GM19463 (cell line): ENCODE measurements around the gene KDM5B.
"Not testable (repeated sequence)": the region's sequence is repeated elsewhere in the genome, so short reads cannot be mapped to it uniquely, and the experiment has no call there.

Experiments
- ATAC-seq: cut with Tn5 transposase; IDR thresholded peaks from one replicate; pipeline ENCODE4 v1.9.1; 2021; ENCODE audit warnings: mild to moderate bottlenecking, moderate library complexity; ENCODE audit not compliant: unreplicated experiment

Gene KDM5B

GRCh38 chr1:202807926-202808757 lies at the start of gene KDM5B:
TSS of gene KDM5B (minus strand) at chr1:202808421. CDS start at chr1:202808305, 116 bp downstream.
- ATAC-seq, result no peak

GRCh38 chr1:202857136-202857610 lies 49.0 kb upstream of the KDM5B start:
- ATAC-seq, result no peak

- no peak for ATAC-seq
Measured at GRCh38 chr1:202856014-202856413, 47.8 kb upstream of the KDM5B start.

- no peak for ATAC-seq
Measured at GRCh38 chr1:202854787-202855186, 46.6 kb upstream of the KDM5B start.

GRCh38 chr1:202852163-202852904 lies 44.1 kb upstream of the KDM5B start:
- no peak for ATAC-seq

GRCh38 chr1:202850593-202851362 lies 42.6 kb upstream of the KDM5B start:
- no peak for ATAC-seq

GRCh38 chr1:202848191-202848542 lies 39.9 kb upstream of the KDM5B start:
- ATAC-seq, result peak; percentile 72

GRCh38 chr1:202844935-202845334 lies 36.7 kb upstream of the KDM5B start:
- ATAC-seq, result no peak

GRCh38 chr1:202844259-202844658 lies 36.0 kb upstream of the KDM5B start:
- no peak for ATAC-seq

- ATAC-seq, result no peak
Measured at GRCh38 chr1:202843081-202843480, 34.9 kb upstream of the KDM5B start.

GRCh38 chr1:202837746-202838262 lies 29.6 kb upstream of the KDM5B start:
- no peak for ATAC-seq

- ATAC-seq, result no peak
Measured at GRCh38 chr1:202836623-202837403, 28.6 kb upstream of the KDM5B start.

GRCh38 chr1:202835548-202836072 lies 27.4 kb upstream of the KDM5B start:
- ATAC-seq, result no peak

GRCh38 chr1:202834771-202835547 lies 26.7 kb upstream of the KDM5B start:
- no peak for ATAC-seq

- ATAC-seq, result no peak
Measured at GRCh38 chr1:202831906-202832305, 23.7 kb upstream of the KDM5B start.

GRCh38 chr1:202829223-202829622 lies 21.0 kb upstream of the KDM5B start:
- not testable (repeated sequence) for ATAC-seq

GRCh38 chr1:202825748-202826147 lies 17.5 kb upstream of the KDM5B start:
- no peak for ATAC-seq

- no peak for ATAC-seq
Measured at GRCh38 chr1:202821467-202821866, 13.2 kb upstream of the KDM5B start.

GRCh38 chr1:202818819-202819218 lies 10.6 kb upstream of the KDM5B start:
- ATAC-seq, result no peak
